Measurements from ENCODE around the gene A2ML1.
"Not testable (repeated sequence)": the region's sequence is repeated elsewhere in the genome, so short reads cannot be mapped to it uniquely, and the experiment has no call there.

The A2ML1 gene

GRCh38 chr12:8829125-8829518 is 6.7 kb downstream of the A2ML1 start:
- peaks cover 5% of the 10 kb centered on the region for H3K4me1 Mint-ChIP-seq (ENCODE audit: low read depth)
- H3K27me3 Mint-ChIP-seq: peaks cover 12% of the 10 kb centered on the region
- peak overlapping the region; percentile 37 for H3K27ac Mint-ChIP-seq
- no peak for DNase-seq
- H3K36me3 Mint-ChIP-seq (ENCODE audit: low read depth): no peaks in the 10 kb centered on the region
- H3K4me3 Mint-ChIP-seq: no peak overlapping the region
- H3K9me3 Mint-ChIP-seq: peaks cover 2% of the 10 kb centered on the region

- Mint-ChIP-seq H3K9me3 (peaks cover 2% of the 10 kb centered on the region), H3K27ac (no peak overlapping the region), H3K4me1 (ENCODE audit: low read depth) (peaks cover 5% of the 10 kb centered on the region), H3K36me3 (ENCODE audit: low read depth) (no peaks in the 10 kb centered on the region), H3K27me3 (peaks cover 12% of the 10 kb centered on the region), H3K4me3 (no peak overlapping the region)
- DNase-seq: no peak
Measured at GRCh38 chr12:8829621-8830020, 7.2 kb downstream of the A2ML1 start.

- Mint-ChIP-seq H3K27me3 (peaks cover 14% of the 10 kb centered on the region), H3K4me1 (ENCODE audit: low read depth) (peaks cover 5% of the 10 kb centered on the region)
Measured at GRCh38 chr12:8831116-8831515, 8.7 kb downstream of the A2ML1 start.

GRCh38 chr12:8832500-8832899 is 10.1 kb downstream of the A2ML1 start:
- Mint-ChIP-seq H3K27ac (no peak overlapping the region), H3K27me3 (peaks cover 24% of the 10 kb centered on the region), H3K36me3 (ENCODE audit: low read depth) (no peaks in the 10 kb centered on the region), H3K4me3 (no peak overlapping the region), H3K4me1 (ENCODE audit: low read depth) (peaks cover 2% of the 10 kb centered on the region), H3K9me3 (no peaks in the 10 kb centered on the region)
- DNase-seq: no peak

More at GRCh38 chr12:8831116-8831515, 8.7 kb downstream of the A2ML1 start:
- Mint-ChIP-seq H3K36me3 (ENCODE audit: low read depth) (no peaks in the 10 kb centered on the region), H3K9me3 (peaks cover 2% of the 10 kb centered on the region), H3K4me3 (no peak overlapping the region), H3K27ac (no peak overlapping the region)
- no peak for DNase-seq

- H3K27ac Mint-ChIP-seq: no peak overlapping the region
- no peaks in the 10 kb centered on the region for H3K4me1 Mint-ChIP-seq (ENCODE audit: low read depth)
- no peaks in the 10 kb centered on the region for H3K36me3 Mint-ChIP-seq (ENCODE audit: low read depth)
- no peak overlapping the region for H3K4me3 Mint-ChIP-seq
- no peaks in the 10 kb centered on the region for H3K9me3 Mint-ChIP-seq
- H3K27me3 Mint-ChIP-seq: peaks cover 20% of the 10 kb centered on the region
- DNase-seq: no peak
Measured at GRCh38 chr12:8834230-8834629, 11.8 kb downstream of the A2ML1 start.

- Mint-ChIP-seq H3K27ac (no peak overlapping the region), H3K9me3 (no peaks in the 10 kb centered on the region), H3K4me3 (no peak overlapping the region), H3K27me3 (peaks cover 18% of the 10 kb centered on the region), H3K36me3 (ENCODE audit: low read depth) (no peaks in the 10 kb centered on the region), H3K4me1 (ENCODE audit: low read depth) (no peaks in the 10 kb centered on the region)
- no peak for DNase-seq
Measured at GRCh38 chr12:8837291-8837690, 14.9 kb downstream of the A2ML1 start.

- no peaks in the 10 kb centered on the region for H3K4me1 Mint-ChIP-seq (ENCODE audit: low read depth)
- peaks cover 15% of the 10 kb centered on the region for H3K27me3 Mint-ChIP-seq
- no peak for DNase-seq
- H3K9me3 Mint-ChIP-seq: no peaks in the 10 kb centered on the region
- no peak overlapping the region for H3K27ac Mint-ChIP-seq
- no peak overlapping the region for H3K4me3 Mint-ChIP-seq
- no peaks in the 10 kb centered on the region for H3K36me3 Mint-ChIP-seq (ENCODE audit: low read depth)
Measured at GRCh38 chr12:8840321-8840720, 17.9 kb downstream of the A2ML1 start.

- DNase-seq: no peak
- H3K36me3 Mint-ChIP-seq (ENCODE audit: low read depth): no peaks in the 10 kb centered on the region
- H3K9me3 Mint-ChIP-seq: no peaks in the 10 kb centered on the region
- no peak overlapping the region for H3K4me3 Mint-ChIP-seq
- peaks cover 12% of the 10 kb centered on the region for H3K27me3 Mint-ChIP-seq
- no peaks in the 10 kb centered on the region for H3K4me1 Mint-ChIP-seq (ENCODE audit: low read depth)
- no peak overlapping the region for H3K27ac Mint-ChIP-seq
Measured at GRCh38 chr12:8840938-8841633, 18.7 kb downstream of the A2ML1 start.

GRCh38 chr12:8841778-8842177 is 19.4 kb downstream of the A2ML1 start:
- Mint-ChIP-seq H3K27me3 (peaks cover 8% of the 10 kb centered on the region), H3K9me3 (no peaks in the 10 kb centered on the region)

GRCh38 chr12:8844665-8845064 is 22.2 kb downstream of the A2ML1 start:
- Mint-ChIP-seq H3K4me1 (ENCODE audit: low read depth) (no peaks in the 10 kb centered on the region), H3K4me3 (no peak overlapping the region), H3K9me3 (no peaks in the 10 kb centered on the region), H3K27ac (no peak overlapping the region), H3K36me3 (ENCODE audit: low read depth) (no peaks in the 10 kb centered on the region), H3K27me3 (peaks cover 2% of the 10 kb centered on the region)
- DNase-seq: no peak

More at GRCh38 chr12:8841778-8842177, 19.4 kb downstream of the A2ML1 start:
- no peak overlapping the region for H3K4me3 Mint-ChIP-seq
- H3K27ac Mint-ChIP-seq: no peak overlapping the region
- no peaks in the 10 kb centered on the region for H3K36me3 Mint-ChIP-seq (ENCODE audit: low read depth)
- no peak for DNase-seq
- no peaks in the 10 kb centered on the region for H3K4me1 Mint-ChIP-seq (ENCODE audit: low read depth)

GRCh38 chr12:8846305-8846704 is 23.9 kb downstream of the A2ML1 start:
- no peak for DNase-seq
- Mint-ChIP-seq H3K36me3 (ENCODE audit: low read depth) (no peaks in the 10 kb centered on the region), H3K4me3 (no peak overlapping the region), H3K27ac (no peak overlapping the region), H3K27me3 (peaks cover 2% of the 10 kb centered on the region), H3K4me1 (ENCODE audit: low read depth) (no peaks in the 10 kb centered on the region), H3K9me3 (no peaks in the 10 kb centered on the region)

GRCh38 chr12:8847435-8847834 is 25.0 kb downstream of the A2ML1 start:
- peaks cover 2% of the 10 kb centered on the region for H3K27me3 Mint-ChIP-seq
- no peak for DNase-seq
- H3K4me3 Mint-ChIP-seq: no peak overlapping the region
- no peaks in the 10 kb centered on the region for H3K36me3 Mint-ChIP-seq (ENCODE audit: low read depth)
- no peaks in the 10 kb centered on the region for H3K9me3 Mint-ChIP-seq
- no peaks in the 10 kb centered on the region for H3K4me1 Mint-ChIP-seq (ENCODE audit: low read depth)
- H3K27ac Mint-ChIP-seq: no peak overlapping the region

GRCh38 chr12:8849876-8850275 is 27.5 kb downstream of the A2ML1 start:
- no peak for DNase-seq
- Mint-ChIP-seq H3K9me3 (no peaks in the 10 kb centered on the region), H3K36me3 (ENCODE audit: low read depth) (no peaks in the 10 kb centered on the region), H3K4me1 (ENCODE audit: low read depth) (no peaks in the 10 kb centered on the region), H3K27ac (no peak overlapping the region), H3K27me3 (peaks cover 2% of the 10 kb centered on the region), H3K4me3 (no peak overlapping the region)

- no peak for DNase-seq
- Mint-ChIP-seq H3K9me3 (no peaks in the 10 kb centered on the region), H3K36me3 (ENCODE audit: low read depth) (no peaks in the 10 kb centered on the region), H3K27me3 (no peaks in the 10 kb centered on the region), H3K27ac (no peak overlapping the region), H3K4me3 (no peak overlapping the region), H3K4me1 (ENCODE audit: low read depth) (no peaks in the 10 kb centered on the region)
Measured at GRCh38 chr12:8852119-8852518, 29.7 kb downstream of the A2ML1 start.

GRCh38 chr12:8855891-8856290 is 33.5 kb downstream of the A2ML1 start:
- H3K9me3 Mint-ChIP-seq: no peaks in the 10 kb centered on the region
- no peaks in the 10 kb centered on the region for H3K27me3 Mint-ChIP-seq
- H3K27ac Mint-ChIP-seq: no peak overlapping the region
- H3K36me3 Mint-ChIP-seq (ENCODE audit: low read depth): no peaks in the 10 kb centered on the region
- DNase-seq: no peak
- H3K4me1 Mint-ChIP-seq (ENCODE audit: low read depth): no peaks in the 10 kb centered on the region
- H3K4me3 Mint-ChIP-seq: no peak overlapping the region

- not testable (repeated sequence) for H3K4me1 Mint-ChIP-seq (ENCODE audit: low read depth); H3K36me3 Mint-ChIP-seq (ENCODE audit: low read depth); H3K4me3 Mint-ChIP-seq; H3K9me3 Mint-ChIP-seq; H3K27me3 Mint-ChIP-seq; DNase-seq; H3K27ac Mint-ChIP-seq
Measured at GRCh38 chr12:8859448-8859847, 37.0 kb downstream of the A2ML1 start.
